Activated CD4-positive, alpha-beta T cell treated with anti-CD3 and anti-CD28 coated beads, Interleukin-2, amount 10 ng/mL, durations not matched to agents 7 days and 5 days (primary cell): Measurements from ENCODE around the gene NADK. TPM values are rescaled to one million over a fixed set of nuclear protein-coding genes. Genes with fewer than 3 reads are reported as not detected.
"Not testable (repeated sequence)": the region's sequence is repeated elsewhere in the genome, so short reads cannot be mapped to it uniquely, and the experiment has no call there.

Experiments used
- CTCF ChIA-PET: fragments of 350-600 bp; sonication (Branson Sonifier 250); formaldehyde crosslinking; loops from one replicate; lab custom pipeline; 2021; ENCODE audit warnings: antibody characterized with exemption; lab: Charles Lee
- POLR2A ChIA-PET: fragments of 350-600 bp; sonication (Branson Sonifier 250); formaldehyde crosslinking; loops from one replicate; lab custom pipeline; 2021; ENCODE audit warnings: antibody characterized with exemption; lab: Charles Lee
- DNase-seq: peaks from one replicate; pipeline ENCODE4 v3.0.0-alpha.2; 2020
- H3K27ac Mint-ChIP-seq: one replicate; pipeline ENCODE4 v1.8.0; 2021; ENCODE audit warnings: mild to moderate bottlenecking, moderate library complexity, mixed read lengths
- H3K27me3 Mint-ChIP-seq: one replicate; pipeline ENCODE4 v1.8.0; 2021; ENCODE audit warnings: mixed read lengths
- H3K36me3 Mint-ChIP-seq: one replicate; pipeline ENCODE4 v1.8.0; 2021; ENCODE audit warnings: low read depth, mixed read lengths
- H3K4me1 Mint-ChIP-seq: one replicate; pipeline ENCODE4 v1.8.0; 2021; ENCODE audit warnings: mixed read lengths
- H3K4me3 Mint-ChIP-seq: one replicate; pipeline ENCODE4 v1.8.0; 2021; ENCODE audit warnings: mild to moderate bottlenecking, moderate library complexity, mixed read lengths
- H3K9me3 Mint-ChIP-seq: one replicate; pipeline ENCODE4 v1.8.0; 2021; ENCODE audit warnings: mixed read lengths
- total RNA-seq, 2 experiments: library from RNA; stranded (reverse); gene quantifications; one replicate each; pipeline ENCODE4 v1.2.3, GENCODE V29; 2021

Gene NADK
- total RNA-seq, 2 experiments from 2014 or later: 76.6 to 78.7 TPM

GRCh38 chr1:1746566-1746909 lies 31.7 kb downstream of the NADK start:
- DNase-seq, H3K27me3 Mint-ChIP-seq, POLR2A ChIA-PET, H3K9me3 Mint-ChIP-seq, H3K36me3 Mint-ChIP-seq, H3K4me1 Mint-ChIP-seq: not testable (repeated sequence)
- CTCF ChIA-PET: interaction anchor here (0.7 kb wide), 1 partner anchor 163 kb away, joined by 3 read pairs; no protein-coding TSS in a partner anchor
- peak overlapping the region; percentile 38 for H3K4me3 Mint-ChIP-seq
- peak overlapping the region; percentile 86 for H3K27ac Mint-ChIP-seq

- H3K9me3 Mint-ChIP-seq, H3K36me3 Mint-ChIP-seq, H3K4me1 Mint-ChIP-seq, H3K27me3 Mint-ChIP-seq, POLR2A ChIA-PET: not testable (repeated sequence)
- CTCF ChIA-PET: interaction anchor here (0.7 kb wide), 1 partner anchor 163 kb away, joined by 3 read pairs; no protein-coding TSS in a partner anchor
- H3K27ac Mint-ChIP-seq: peak overlapping the region; percentile 86
- H3K4me3 Mint-ChIP-seq: peak overlapping the region; percentile 38
- peak; percentile 78 for DNase-seq
These were observed 32.4 kb downstream of the NADK start for GRCh38 chr1:1745651-1746565.

GRCh38 chr1:1742529-1742928 lies 35.7 kb downstream of the NADK start:
- not testable (repeated sequence) for H3K27ac Mint-ChIP-seq
- POLR2A ChIA-PET: interaction anchor here (0.7 kb wide), 1 partner anchor 166 kb away, joined by 3 read pairs; no protein-coding TSS in a partner anchor

GRCh38 chr1:1741013-1741412 lies 37.3 kb downstream of the NADK start:
- DNase-seq, POLR2A ChIA-PET, H3K4me1 Mint-ChIP-seq, H3K27me3 Mint-ChIP-seq, H3K27ac Mint-ChIP-seq, H3K9me3 Mint-ChIP-seq, H3K4me3 Mint-ChIP-seq, CTCF ChIA-PET, H3K36me3 Mint-ChIP-seq: not testable (repeated sequence)

More at GRCh38 chr1:1742529-1742928, 35.7 kb downstream of the NADK start:
- H3K4me1 Mint-ChIP-seq, H3K9me3 Mint-ChIP-seq, H3K4me3 Mint-ChIP-seq, DNase-seq, H3K27me3 Mint-ChIP-seq, H3K36me3 Mint-ChIP-seq, CTCF ChIA-PET: not testable (repeated sequence)

GRCh38 chr1:1738799-1739337 lies 39.4 kb downstream of the NADK start:
- H3K4me3 Mint-ChIP-seq, H3K9me3 Mint-ChIP-seq, H3K27me3 Mint-ChIP-seq, H3K4me1 Mint-ChIP-seq, POLR2A ChIA-PET, H3K27ac Mint-ChIP-seq, DNase-seq, CTCF ChIA-PET: not testable (repeated sequence)
- H3K36me3 Mint-ChIP-seq: peaks cover 14% of the 10 kb centered on the region

- H3K27me3 Mint-ChIP-seq, H3K4me3 Mint-ChIP-seq, CTCF ChIA-PET, H3K27ac Mint-ChIP-seq, POLR2A ChIA-PET, H3K4me1 Mint-ChIP-seq, H3K9me3 Mint-ChIP-seq, DNase-seq: not testable (repeated sequence)
- H3K36me3 Mint-ChIP-seq: peaks cover 14% of the 10 kb centered on the region
These were observed 40.3 kb downstream of the NADK start for GRCh38 chr1:1737675-1738590.

GRCh38 chr1:1732381-1732780 lies 45.9 kb downstream of the NADK start:
- DNase-seq: no peak
- no peaks in the 10 kb centered on the region for H3K27me3 Mint-ChIP-seq
- peaks cover 19% of the 10 kb centered on the region for H3K4me1 Mint-ChIP-seq
- H3K4me3 Mint-ChIP-seq: no peak overlapping the region
- no peaks in the 10 kb centered on the region for H3K9me3 Mint-ChIP-seq
- POLR2A ChIA-PET: no interaction called here
- peak overlapping the region; percentile 62 for H3K27ac Mint-ChIP-seq
- peaks cover 30% of the 10 kb centered on the region for H3K36me3 Mint-ChIP-seq
- CTCF ChIA-PET: interaction anchor here (0.6 kb wide), 2 partner anchors 37 to 245 kb away, joined by 3 to 4 read pairs; no protein-coding TSS in a partner anchor

GRCh38 chr1:1730870-1731269 lies 47.4 kb downstream of the NADK start:
- ChIA-PET POLR2A (no interaction called here), CTCF (no interaction called here)
- peaks cover 30% of the 10 kb centered on the region for H3K36me3 Mint-ChIP-seq
- peak overlapping the region; percentile 31 for H3K27ac Mint-ChIP-seq
- peaks cover 27% of the 10 kb centered on the region for H3K4me1 Mint-ChIP-seq
- no peaks in the 10 kb centered on the region for H3K9me3 Mint-ChIP-seq
- H3K4me3 Mint-ChIP-seq: no peak overlapping the region
- H3K27me3 Mint-ChIP-seq: no peaks in the 10 kb centered on the region
- no peak for DNase-seq

- peak overlapping the region; percentile 100 for H3K27ac Mint-ChIP-seq
- H3K36me3 Mint-ChIP-seq: peaks cover 27% of the 10 kb centered on the region
- CTCF ChIA-PET: not testable (repeated sequence)
These were observed 48.0 kb downstream of the NADK start for GRCh38 chr1:1730230-1730629.

GRCh38 chr1:1729116-1729816 lies 49.0 kb downstream of the NADK start:
- CTCF ChIA-PET: interaction anchor here (2.0 kb wide), 1 partner anchor 63 kb away, joined by 13 read pairs; no protein-coding TSS in a partner anchor
- H3K4me1 Mint-ChIP-seq: peaks cover 28% of the 10 kb centered on the region
- H3K9me3 Mint-ChIP-seq, H3K27me3 Mint-ChIP-seq, POLR2A ChIA-PET, DNase-seq: not testable (repeated sequence)
- peak overlapping the region; percentile 48 for H3K4me3 Mint-ChIP-seq
- H3K27ac Mint-ChIP-seq: peak overlapping the region; percentile 100
- peaks cover 25% of the 10 kb centered on the region for H3K36me3 Mint-ChIP-seq

More at GRCh38 chr1:1730230-1730629, 48.0 kb downstream of the NADK start:
- DNase-seq, POLR2A ChIA-PET, H3K27me3 Mint-ChIP-seq, H3K9me3 Mint-ChIP-seq, H3K4me3 Mint-ChIP-seq: not testable (repeated sequence)
- H3K4me1 Mint-ChIP-seq: peaks cover 25% of the 10 kb centered on the region

GRCh38 chr1:1728308-1729005 lies 49.8 kb downstream of the NADK start:
- Mint-ChIP-seq H3K4me3 (peak overlapping the region; percentile 67), H3K36me3 (peaks cover 22% of the 10 kb centered on the region), H3K27ac (peak overlapping the region; percentile 100), H3K4me1 (peaks cover 28% of the 10 kb centered on the region)
- CTCF ChIA-PET: interaction anchor here (2.0 kb wide), 1 partner anchor 63 kb away, joined by 13 read pairs; no protein-coding TSS in a partner anchor
- POLR2A ChIA-PET, H3K27me3 Mint-ChIP-seq, H3K9me3 Mint-ChIP-seq: not testable (repeated sequence)
- peak; percentile 75 for DNase-seq
